Measurements from ENCODE around the gene C10orf71.
A peak's percentile ranks its signal among the peaks of the same experiment; 100 is the strongest.

The C10orf71 gene

GRCh38 chr10:49356944-49357343, 58.0 kb downstream of the C10orf71 start:
- Histone ChIP-seq H3K9me3 (no peaks in the 10 kb centered on the region), H3K4me1 (peaks cover 0 to 11% (median 8%) of the 10 kb centered on the region in 4 donors), H3K27me3 (no peaks in the 10 kb centered on the region), H3K36me3 (no peaks in the 10 kb centered on the region), H3K4me3 (no peak overlapping the region), H3K27ac (no peak overlapping the region)
- DNase-seq: no peak
- TF ChIP-seq CTCF (IDR thresholded peaks at IDR 0.05): no peak
- intact Hi-C loops (cut with DNase I; ENCODE audit: low total_unique reads): no loop called here

GRCh38 chr10:49357910-49358309, 58.9 kb downstream of the C10orf71 start:
- no peak overlapping the region for H3K4me3 ChIP-seq
- intact Hi-C loops (cut with DNase I; ENCODE audit: low total_unique reads): no loop called here
- no peaks in the 10 kb centered on the region for H3K27me3 ChIP-seq
- DNase-seq: no peak
- peaks cover 0 to 11% (median 8%) of the 10 kb centered on the region in 4 donors for H3K4me1 ChIP-seq
- no peaks in the 10 kb centered on the region for H3K36me3 ChIP-seq
- no peak for TF ChIP-seq CTCF (IDR thresholded peaks at IDR 0.05)
- H3K9me3 ChIP-seq: no peaks in the 10 kb centered on the region
- H3K27ac ChIP-seq: no peak overlapping the region

GRCh38 chr10:49359349-49360270, 60.6 kb downstream of the C10orf71 start:
- Histone ChIP-seq H3K9me3 (no peaks in the 10 kb centered on the region), H3K27ac (peak overlapping the region; percentile 32 to 35), H3K4me3 (no peak overlapping the region), H3K36me3 (no peaks in the 10 kb centered on the region), H3K4me1 (peaks cover 0 to 11% (median 8%) of the 10 kb centered on the region in 4 donors), H3K27me3 (no peaks in the 10 kb centered on the region)
- TF ChIP-seq CTCF (IDR thresholded peaks at IDR 0.05): no peak
- DNase-seq: no peak
- intact Hi-C loops (cut with DNase I; ENCODE audit: low total_unique reads): no loop called here

- Histone ChIP-seq H3K36me3 (no peaks in the 10 kb centered on the region), H3K4me1 (peaks cover 0 to 11% (median 8%) of the 10 kb centered on the region in 4 donors), H3K27ac (peak overlapping the region; percentile 32 to 35), H3K9me3 (no peaks in the 10 kb centered on the region), H3K27me3 (peaks cover 0 to 4% of the 10 kb centered on the region in 2 donors), H3K4me3 (no peak overlapping the region)
- TF ChIP-seq CTCF (IDR thresholded peaks at IDR 0.05): no peak
- intact Hi-C loops (cut with DNase I; ENCODE audit: low total_unique reads): no loop called here
- DNase-seq: no peak
These were observed 61.6 kb downstream of the C10orf71 start for GRCh38 chr10:49360271-49361177.

GRCh38 chr10:49361178-49361554, 62.2 kb downstream of the C10orf71 start:
- TF ChIP-seq CTCF (IDR thresholded peaks at IDR 0.05): no peak
- Histone ChIP-seq H3K27me3 (peaks cover 0 to 10% of the 10 kb centered on the region in 2 donors), H3K36me3 (no peaks in the 10 kb centered on the region), H3K27ac (no peak overlapping the region), H3K4me1 (peaks cover 0 to 11% (median 8%) of the 10 kb centered on the region in 4 donors), H3K9me3 (no peaks in the 10 kb centered on the region), H3K4me3 (no peak overlapping the region)
- no peak for DNase-seq
- intact Hi-C loops (cut with DNase I; ENCODE audit: low total_unique reads): no loop called here

Data from tibial artery (tissue), 4 donors.